Stimulated activated CD8-positive, alpha-beta memory T cell treated with anti-CD3 and anti-CD28 coated beads, Interleukin-7, amount 100 ng/mL, for 4 hours (primary cell): ENCODE results near the gene DLG2.
"Not testable (repeated sequence)": the region's sequence is repeated elsewhere in the genome, so short reads cannot be mapped to it uniquely, and the experiment has no call there.

ENCODE experiments used
- DNase-seq, 2 donors: peaks; one replicate each; pipeline ENCODE4 v3.0.0-alpha.2; 2020; ENCODE audit warnings: low read depth in 2 of 2

Gene DLG2

GRCh38 chr11:85459304-85459703 is 167.8 kb downstream of the DLG2 start:
- no peak for DNase-seq

- no peak for DNase-seq
These were observed 182.7 kb downstream of the DLG2 start for GRCh38 chr11:85444479-85444878.

- DNase-seq, result no peak
These were observed 186.9 kb downstream of the DLG2 start for GRCh38 chr11:85440273-85440672.

- no peak for DNase-seq
These were observed 188.8 kb downstream of the DLG2 start for GRCh38 chr11:85438328-85438727.

- no peak for DNase-seq
These were observed 195.8 kb downstream of the DLG2 start for GRCh38 chr11:85431319-85431718.

GRCh38 chr11:85423794-85424193 is 203.3 kb downstream of the DLG2 start:
- DNase-seq, result no peak

- DNase-seq, result no peak
These were observed 203.8 kb downstream of the DLG2 start for GRCh38 chr11:85423316-85423715.

GRCh38 chr11:85414175-85414574 is 213.0 kb downstream of the DLG2 start:
- no peak for DNase-seq

GRCh38 chr11:85407648-85408047 is 219.5 kb downstream of the DLG2 start:
- DNase-seq, result no peak

- DNase-seq, result no peak
These were observed 220.3 kb downstream of the DLG2 start for GRCh38 chr11:85406841-85407240.

- DNase-seq, result no peak
These were observed 220.8 kb downstream of the DLG2 start for GRCh38 chr11:85406316-85406715.

GRCh38 chr11:85395515-85396055 is 231.6 kb downstream of the DLG2 start:
- not testable (repeated sequence) for DNase-seq

GRCh38 chr11:85394283-85394682 is 232.9 kb downstream of the DLG2 start:
- no peak for DNase-seq

GRCh38 chr11:85391141-85391540 is 236.0 kb downstream of the DLG2 start:
- DNase-seq, result no peak

GRCh38 chr11:85385547-85385946 is 241.6 kb downstream of the DLG2 start:
- no peak for DNase-seq

GRCh38 chr11:85385111-85385510 is 242.0 kb downstream of the DLG2 start:
- DNase-seq, result no peak

GRCh38 chr11:85379066-85379465 is 248.1 kb downstream of the DLG2 start:
- no peak for DNase-seq

GRCh38 chr11:85377901-85378300 is 249.2 kb downstream of the DLG2 start:
- no peak for DNase-seq

GRCh38 chr11:85359859-85360258 is 267.3 kb downstream of the DLG2 start:
- no peak for DNase-seq

- no peak for DNase-seq
These were observed 271.2 kb downstream of the DLG2 start for GRCh38 chr11:85355921-85356320.

GRCh38 chr11:85349539-85349938 is 277.6 kb downstream of the DLG2 start:
- DNase-seq, result not testable (repeated sequence)

GRCh38 chr11:85348945-85349344 is 278.2 kb downstream of the DLG2 start:
- DNase-seq, result no peak

- no peak for DNase-seq
These were observed 279.9 kb downstream of the DLG2 start for GRCh38 chr11:85347291-85347690.

GRCh38 chr11:85346484-85346883 is 280.7 kb downstream of the DLG2 start:
- DNase-seq, result no peak
